Panc1 (cell line): ENCODE measurements around the gene ZDHHC9. TPM values are rescaled to one million over a fixed set of nuclear protein-coding genes. Genes with fewer than 3 reads are reported as not detected.

Experiments
- ATAC-seq: fragments of 200-7000 bp; cut with Tn5 transposase; 2 replicates; pipeline ENCODE4 v1.9.1; 2020; ENCODE audit warnings: mild to moderate bottlenecking, moderate library complexity
- BruUV-seq: library from RNA; stranded (reverse); fragments of 400-500 nt; replicated peaks from 2 replicates; lab custom pipeline; 2021; lab: Mats Ljungman, UMichigan
- CTCF ChIA-PET: fragments of 300-600 bp; sonication (Branson Sonifier 250); formaldehyde crosslinking; loops from one replicate; lab custom pipeline; 2022; ENCODE audit warnings: antibody characterized with exemption; lab: Charles Lee
- POLR2A ChIA-PET: fragments of 300-600 bp; sonication (Branson Sonifier 250); formaldehyde crosslinking; loops from one replicate; lab custom pipeline; 2022; ENCODE audit warnings: antibody characterized with exemption; lab: Charles Lee
- DNase-seq: peaks from one replicate; pipeline ENCODE4 v3.0.0-alpha.2; 2010; ENCODE audit warnings: low read depth, low spot score
- H3K27ac ChIP-seq: 2 replicates; pipeline ENCODE4 v1.5.1; 2011; ENCODE audit warnings: mild to moderate bottlenecking, low read length, inconsistent platforms
- H3K27me3 ChIP-seq: fragments of 200-500 bp; sonication (Bioruptor generic); 2 replicates; pipeline ENCODE4 v1.6.0; 2014; ENCODE audit warnings: low read length, inconsistent platforms; ENCODE audit not compliant: control insufficient read depth, insufficient read depth
- H3K36me3 ChIP-seq: fragments of 200-500 bp; sonication (Bioruptor generic); 2 replicates; pipeline ENCODE4 v1.5.1; 2014; ENCODE audit warnings: inconsistent platforms, mild to moderate bottlenecking, low read length, moderate library complexity; ENCODE audit not compliant: control insufficient read depth, insufficient read depth
- H3K4me1 ChIP-seq: 2 replicates; pipeline ENCODE4 v1.5.1; 2011; ENCODE audit warnings: inconsistent platforms, mild to moderate bottlenecking, low read length, moderate library complexity; ENCODE audit not compliant: control insufficient read depth, insufficient read depth
- H3K4me3 ChIP-seq, 2 experiments: 2 replicates each; pipeline ENCODE4 v1.5.1; 2011 to 2012; ENCODE audit warnings: low read depth in 2 of 2, low read length in 2 of 2, mild to moderate bottlenecking in 2 of 2, inconsistent platforms in 1 of 2, moderate library complexity in 1 of 2
- H3K9me3 ChIP-seq: fragments of 200-500 bp; sonication (Bioruptor generic); 2 replicates; pipeline ENCODE4 v1.5.1; 2014; ENCODE audit warnings: low read depth, mild to moderate bottlenecking, inconsistent platforms, low read length, moderate library complexity; ENCODE audit not compliant: control insufficient read depth, insufficient read depth
- POLR2AphosphoS5 ChIP-seq: IDR thresholded peaks from 2 replicates; pipeline ENCODE4 v1.6.1; 2012; ENCODE audit warnings: mild to moderate bottlenecking, low read depth, low read length, moderate library complexity
- SIN3A ChIP-seq: IDR thresholded peaks from 2 replicates; pipeline ENCODE4 v1.6.1; 2012; ENCODE audit warnings: low read depth, mild to moderate bottlenecking, low read length, moderate library complexity, borderline replicate concordance; ENCODE audit not compliant: insufficient read depth
- TCF7L2 ChIP-seq: IDR thresholded peaks from 2 replicates; pipeline ENCODE4 v1.6.1; 2011; ENCODE audit warnings: mild to moderate bottlenecking, low read depth, low read length, inconsistent platforms
- in situ Hi-C: cut with HindIII; loops from 2 replicates; pipeline ENCODE4 v1.10.0; 2016; ENCODE audit warnings: low sequenced_read_pairs, low pct_unique_long_range_greater_than_20kb
- intact Hi-C: fragments of 100-400 bp; cut with micrococcal nuclease; formaldehyde crosslinking; loops from one replicate; pipeline ENCODE4 v1.10.0; 2022; ENCODE audit not compliant: unreplicated experiment
- total RNA-seq: library from RNA; stranded (reverse); gene quantifications from one replicate; pipeline ENCODE4 v1.2.1, GENCODE V29; 2021; ENCODE audit not compliant: unreplicated experiment
- TF ChIP-seq, protein P1 (sequence below): fragments of 450-650 bp; IDR thresholded peaks from 2 replicates; pipeline ENCODE4 v1.5.1; 2017; ENCODE audit warnings: mild to moderate bottlenecking
- TF ChIP-seq, protein P2 (sequence below), 2 experiments: IDR thresholded peaks; 2 replicates each; pipeline ENCODE4 v1.6.1; 2011 to 2012; ENCODE audit warnings: low read depth in 2 of 2, control low read depth in 1 of 2, low read length in 1 of 2, mild to moderate bottlenecking in 1 of 2, moderate library complexity in 1 of 2; ENCODE audit not compliant: insufficient read depth in 1 of 2

The ZDHHC9 gene
- total RNA-seq, 1 experiment from 2014 or later: 57.2 TPM

DNA sequence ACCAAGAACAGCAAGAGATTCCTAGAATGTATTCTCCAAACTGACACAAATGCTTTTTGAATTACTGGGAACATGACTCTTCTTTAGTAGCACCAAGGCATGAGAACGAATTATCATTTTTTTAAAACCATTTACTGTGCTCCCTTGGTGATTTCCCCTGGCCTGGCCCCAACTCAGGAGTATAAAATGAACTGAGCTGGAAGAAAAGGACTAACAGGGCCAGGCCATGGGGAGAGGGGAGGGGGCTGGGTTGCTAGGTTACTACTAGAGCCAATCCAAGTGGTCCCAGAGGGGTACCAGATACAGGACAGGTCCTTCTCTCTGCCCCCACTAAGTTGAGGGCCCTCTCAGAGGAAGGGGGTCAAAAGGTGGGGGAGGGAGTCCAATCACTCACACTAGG, 40.8 kb downstream of the ZDHHC9 start:
- no TSS peak for BruUV-seq
- Histone ChIP-seq H3K9me3 (no peaks in the 10 kb centered on the region), H3K4me3 (no peak overlapping the region), H3K27me3 (no peaks in the 10 kb centered on the region), H3K4me1 (no peaks in the 10 kb centered on the region), H3K36me3 (no peaks in the 10 kb centered on the region), H3K27ac (no peak overlapping the region)
- ATAC-seq: no peak
- intact Hi-C loops: no loop called here
- DNase-seq: no peak
- in situ Hi-C loops: no loop called here
- TF ChIP-seq, protein P1, sequence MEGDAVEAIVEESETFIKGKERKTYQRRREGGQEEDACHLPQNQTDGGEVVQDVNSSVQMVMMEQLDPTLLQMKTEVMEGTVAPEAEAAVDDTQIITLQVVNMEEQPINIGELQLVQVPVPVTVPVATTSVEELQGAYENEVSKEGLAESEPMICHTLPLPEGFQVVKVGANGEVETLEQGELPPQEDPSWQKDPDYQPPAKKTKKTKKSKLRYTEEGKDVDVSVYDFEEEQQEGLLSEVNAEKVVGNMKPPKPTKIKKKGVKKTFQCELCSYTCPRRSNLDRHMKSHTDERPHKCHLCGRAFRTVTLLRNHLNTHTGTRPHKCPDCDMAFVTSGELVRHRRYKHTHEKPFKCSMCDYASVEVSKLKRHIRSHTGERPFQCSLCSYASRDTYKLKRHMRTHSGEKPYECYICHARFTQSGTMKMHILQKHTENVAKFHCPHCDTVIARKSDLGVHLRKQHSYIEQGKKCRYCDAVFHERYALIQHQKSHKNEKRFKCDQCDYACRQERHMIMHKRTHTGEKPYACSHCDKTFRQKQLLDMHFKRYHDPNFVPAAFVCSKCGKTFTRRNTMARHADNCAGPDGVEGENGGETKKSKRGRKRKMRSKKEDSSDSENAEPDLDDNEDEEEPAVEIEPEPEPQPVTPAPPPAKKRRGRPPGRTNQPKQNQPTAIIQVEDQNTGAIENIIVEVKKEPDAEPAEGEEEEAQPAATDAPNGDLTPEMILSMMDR: no peak
- TF ChIP-seq TCF7L2 (no peak), POLR2AphosphoS5 (no peak), SIN3A (no peak)
- TF ChIP-seq, protein P2, sequence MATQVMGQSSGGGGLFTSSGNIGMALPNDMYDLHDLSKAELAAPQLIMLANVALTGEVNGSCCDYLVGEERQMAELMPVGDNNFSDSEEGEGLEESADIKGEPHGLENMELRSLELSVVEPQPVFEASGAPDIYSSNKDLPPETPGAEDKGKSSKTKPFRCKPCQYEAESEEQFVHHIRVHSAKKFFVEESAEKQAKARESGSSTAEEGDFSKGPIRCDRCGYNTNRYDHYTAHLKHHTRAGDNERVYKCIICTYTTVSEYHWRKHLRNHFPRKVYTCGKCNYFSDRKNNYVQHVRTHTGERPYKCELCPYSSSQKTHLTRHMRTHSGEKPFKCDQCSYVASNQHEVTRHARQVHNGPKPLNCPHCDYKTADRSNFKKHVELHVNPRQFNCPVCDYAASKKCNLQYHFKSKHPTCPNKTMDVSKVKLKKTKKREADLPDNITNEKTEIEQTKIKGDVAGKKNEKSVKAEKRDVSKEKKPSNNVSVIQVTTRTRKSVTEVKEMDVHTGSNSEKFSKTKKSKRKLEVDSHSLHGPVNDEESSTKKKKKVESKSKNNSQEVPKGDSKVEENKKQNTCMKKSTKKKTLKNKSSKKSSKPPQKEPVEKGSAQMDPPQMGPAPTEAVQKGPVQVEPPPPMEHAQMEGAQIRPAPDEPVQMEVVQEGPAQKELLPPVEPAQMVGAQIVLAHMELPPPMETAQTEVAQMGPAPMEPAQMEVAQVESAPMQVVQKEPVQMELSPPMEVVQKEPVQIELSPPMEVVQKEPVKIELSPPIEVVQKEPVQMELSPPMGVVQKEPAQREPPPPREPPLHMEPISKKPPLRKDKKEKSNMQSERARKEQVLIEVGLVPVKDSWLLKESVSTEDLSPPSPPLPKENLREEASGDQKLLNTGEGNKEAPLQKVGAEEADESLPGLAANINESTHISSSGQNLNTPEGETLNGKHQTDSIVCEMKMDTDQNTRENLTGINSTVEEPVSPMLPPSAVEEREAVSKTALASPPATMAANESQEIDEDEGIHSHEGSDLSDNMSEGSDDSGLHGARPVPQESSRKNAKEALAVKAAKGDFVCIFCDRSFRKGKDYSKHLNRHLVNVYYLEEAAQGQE (IDR thresholded peaks at IDR 0.05; ENCODE audit: insufficient read depth in 1 of 2, low read depth in 2 of 2, low read length in 1 of 2): no peak
- ChIA-PET POLR2A (no interaction called here), CTCF (no interaction called here)

DNA sequence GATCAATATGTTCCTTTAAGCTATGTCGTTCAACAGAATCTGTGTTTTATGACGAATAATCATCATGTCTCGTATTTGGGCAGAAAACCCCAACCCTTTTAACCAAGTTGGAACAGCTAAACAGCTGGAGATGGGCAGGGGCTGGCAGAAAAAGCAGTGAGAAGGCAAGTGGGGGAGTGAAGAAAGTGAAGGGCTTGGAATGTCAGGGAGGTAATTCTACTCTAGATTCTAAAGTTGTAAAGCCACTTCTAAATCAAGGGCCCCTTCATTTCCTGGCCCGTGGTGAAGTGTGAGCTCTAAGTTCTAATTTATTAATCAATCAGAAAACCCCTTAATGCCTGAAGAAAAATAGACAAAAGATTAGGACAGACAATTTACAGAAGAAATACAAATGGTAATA, 43.5 kb downstream of the ZDHHC9 start:
- no peak for ATAC-seq
- in situ Hi-C loops (no loop called here), intact Hi-C loops (no loop called here)
- ChIA-PET CTCF (no interaction called here), POLR2A (no interaction called here)
- no peaks in the 10 kb centered on the region for H3K4me1 ChIP-seq
- no peak overlapping the region for H3K27ac ChIP-seq
- no peak overlapping the region for H3K4me3 ChIP-seq
- H3K27me3 ChIP-seq: no peaks in the 10 kb centered on the region
- no peak for TF ChIP-seq TCF7L2
- TF ChIP-seq, protein P2 (IDR thresholded peaks at IDR 0.05; ENCODE audit: insufficient read depth in 1 of 2, low read depth in 2 of 2, low read length in 1 of 2): no peak
- no peak for TF ChIP-seq POLR2AphosphoS5
- TF ChIP-seq, protein P1: no peak
- no peak for TF ChIP-seq SIN3A
- no peaks in the 10 kb centered on the region for H3K36me3 ChIP-seq
- no peak for DNase-seq
- no TSS peak for BruUV-seq
- H3K9me3 ChIP-seq: no peaks in the 10 kb centered on the region
